Measurements from ENCODE around the gene SMIM41. TPM values are rescaled to one million over a fixed set of nuclear protein-coding genes. Genes with fewer than 3 reads are reported as not detected.
A peak's percentile ranks its signal among the peaks of the same experiment; 100 is the strongest.

Gene SMIM41
- total and polyA plus RNA-seq, 11 donors, result 0.08 to 0.65 (median 0.32) TPM; not detected in 6

DNA sequence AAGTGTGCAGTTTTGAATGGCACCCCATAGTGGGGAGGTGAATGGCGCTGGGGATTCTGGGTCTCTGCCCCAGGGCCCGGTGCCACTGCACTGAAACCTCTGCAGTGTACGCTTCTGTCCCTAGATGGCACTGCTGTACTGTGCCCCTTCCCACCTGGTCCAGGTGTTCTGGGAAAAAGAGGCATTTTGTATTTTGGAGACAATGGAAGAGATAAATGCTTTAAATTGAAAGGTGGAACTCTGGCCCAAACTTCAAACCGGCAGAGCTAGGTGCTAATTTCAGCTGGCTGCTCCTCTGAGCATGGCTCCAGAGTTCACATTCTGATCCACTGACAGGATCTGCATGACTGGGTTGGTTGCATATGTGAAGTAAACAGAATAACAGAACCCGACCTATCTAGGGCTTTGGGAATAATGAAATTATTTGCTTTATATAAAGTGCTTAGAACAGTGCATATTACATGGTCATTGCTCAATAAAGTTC, 60.1 kb downstream of the SMIM41 start:
- Histone ChIP-seq H3K4me3 (no peak overlapping the region), H3K27me3 (no peaks in the 10 kb centered on the region), H3K27ac (no peak overlapping the region), H3K4me1 (no peaks in the 10 kb centered on the region), H3K9me3 (no peaks in the 10 kb centered on the region), H3K36me3 (no peaks in the 10 kb centered on the region)
- ATAC-seq (peak in 2 of 4 donors; percentile 46 to 53), DNase-seq (peak in 1 of 5 donors; percentile 51)
- 28 to 53% (median 34%) methylated on average over 5 of the region's 5 CpGs for WGBS, 4 donors
- intact Hi-C loops (cut with DNase I), result no loop called here
- no peak for TF ChIP-seq POLR2A (IDR thresholded peaks at IDR 0.05)
- TF ChIP-seq, protein P1, sequence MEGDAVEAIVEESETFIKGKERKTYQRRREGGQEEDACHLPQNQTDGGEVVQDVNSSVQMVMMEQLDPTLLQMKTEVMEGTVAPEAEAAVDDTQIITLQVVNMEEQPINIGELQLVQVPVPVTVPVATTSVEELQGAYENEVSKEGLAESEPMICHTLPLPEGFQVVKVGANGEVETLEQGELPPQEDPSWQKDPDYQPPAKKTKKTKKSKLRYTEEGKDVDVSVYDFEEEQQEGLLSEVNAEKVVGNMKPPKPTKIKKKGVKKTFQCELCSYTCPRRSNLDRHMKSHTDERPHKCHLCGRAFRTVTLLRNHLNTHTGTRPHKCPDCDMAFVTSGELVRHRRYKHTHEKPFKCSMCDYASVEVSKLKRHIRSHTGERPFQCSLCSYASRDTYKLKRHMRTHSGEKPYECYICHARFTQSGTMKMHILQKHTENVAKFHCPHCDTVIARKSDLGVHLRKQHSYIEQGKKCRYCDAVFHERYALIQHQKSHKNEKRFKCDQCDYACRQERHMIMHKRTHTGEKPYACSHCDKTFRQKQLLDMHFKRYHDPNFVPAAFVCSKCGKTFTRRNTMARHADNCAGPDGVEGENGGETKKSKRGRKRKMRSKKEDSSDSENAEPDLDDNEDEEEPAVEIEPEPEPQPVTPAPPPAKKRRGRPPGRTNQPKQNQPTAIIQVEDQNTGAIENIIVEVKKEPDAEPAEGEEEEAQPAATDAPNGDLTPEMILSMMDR (IDR thresholded peaks at IDR 0.05), result peak; percentile 39 to 68 (median 50)

DNA sequence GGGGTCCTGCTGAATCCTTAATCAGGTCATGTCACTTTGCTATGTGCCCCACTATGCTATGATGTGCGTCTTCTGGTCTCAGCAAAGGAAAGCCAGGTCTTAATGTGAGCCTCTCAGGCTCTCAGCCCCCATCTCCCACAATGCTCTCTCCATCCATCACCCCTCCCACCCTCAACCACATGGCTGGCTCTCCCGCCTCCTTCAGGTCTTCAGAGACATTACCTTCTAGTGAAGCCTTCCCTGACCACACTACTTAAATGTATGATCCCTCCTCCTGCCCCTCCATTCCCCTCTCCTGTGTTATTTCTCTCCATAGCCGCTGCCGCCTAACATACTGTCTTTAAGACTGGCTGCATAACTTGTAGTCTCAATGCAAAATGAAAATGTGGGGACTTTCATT, 61.8 kb downstream of the SMIM41 start:
- 92 to 95% (median 93%) methylated on average over 4 of the region's 4 CpGs for WGBS, 4 donors
- no peak for TF ChIP-seq POLR2A (IDR thresholded peaks at IDR 0.05)
- TF ChIP-seq, protein P1 (IDR thresholded peaks at IDR 0.05), result no peak
- H3K4me3 ChIP-seq, result no peak overlapping the region
- no peak for ATAC-seq
- no peak for DNase-seq
- H3K9me3 ChIP-seq, result no peaks in the 10 kb centered on the region
- no peaks in the 10 kb centered on the region for H3K27me3 ChIP-seq
- peaks cover 0 to 6% (median 0%) of the 10 kb centered on the region in 12 donors for H3K4me1 ChIP-seq
- no peak overlapping the region for H3K27ac ChIP-seq
- intact Hi-C loops (cut with DNase I), result no loop called here
- H3K36me3 ChIP-seq, result no peaks in the 10 kb centered on the region

DNA sequence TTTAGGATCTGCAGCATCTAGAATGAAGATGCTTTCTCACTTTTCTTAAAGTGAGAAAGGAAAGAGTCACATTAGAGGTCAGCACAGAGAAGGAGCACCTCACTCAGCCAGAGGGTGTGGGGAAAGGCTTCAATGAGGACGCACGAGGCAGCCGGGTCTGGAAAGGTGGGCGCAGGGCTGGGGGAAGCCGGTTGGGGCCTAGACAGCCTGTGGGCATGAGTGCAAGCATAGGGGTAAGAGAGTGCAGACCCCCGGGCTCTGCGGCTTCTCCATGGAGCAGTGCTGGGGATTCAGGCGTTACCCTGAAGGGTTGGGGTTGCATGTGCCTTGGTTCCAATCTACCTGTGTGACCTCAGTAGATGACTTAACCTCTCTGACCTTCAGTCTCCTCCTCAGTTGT, 62.4 kb downstream of the SMIM41 start:
- intact Hi-C loops (cut with DNase I), result no loop called here
- peaks cover 2 to 11% (median 5%) of the 10 kb centered on the region in 12 donors for H3K4me1 ChIP-seq
- no peak overlapping the region for H3K27ac ChIP-seq
- DNase-seq, result peak in 1 of 5 donors; percentile 50
- 87 to 94% (median 93%) methylated on average over 8 of the region's 8 CpGs for WGBS, 4 donors
- H3K27me3 ChIP-seq, result no peaks in the 10 kb centered on the region
- no peak for ATAC-seq
- no peaks in the 10 kb centered on the region for H3K36me3 ChIP-seq
- H3K4me3 ChIP-seq, result no peak overlapping the region
- no peak for TF ChIP-seq POLR2A (IDR thresholded peaks at IDR 0.05)
- TF ChIP-seq, protein P1 (IDR thresholded peaks at IDR 0.05), result no peak
- no peaks in the 10 kb centered on the region for H3K9me3 ChIP-seq

DNA sequence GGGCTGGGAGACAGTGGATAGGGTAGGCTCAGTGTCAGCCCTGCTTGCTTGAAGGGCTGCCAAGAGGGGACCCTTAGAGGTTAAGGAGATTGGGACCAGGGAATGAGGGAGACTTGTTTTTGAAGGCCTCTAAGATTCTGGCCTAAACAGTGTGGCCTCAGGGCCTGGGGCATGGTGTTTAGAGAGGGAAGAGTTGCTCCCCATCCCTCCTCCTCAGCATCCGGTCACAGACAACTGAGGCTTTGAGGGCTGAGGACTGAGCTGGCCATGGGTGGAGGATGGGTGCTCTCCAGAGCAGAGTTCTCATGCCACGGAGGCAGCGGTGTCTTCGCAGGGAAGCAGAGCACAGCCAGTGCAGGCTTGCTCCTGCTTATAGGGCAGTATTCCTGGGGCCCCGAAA, 62.9 kb downstream of the SMIM41 start:
- ATAC-seq, result no peak
- Histone ChIP-seq H3K36me3 (no peaks in the 10 kb centered on the region), H3K27me3 (no peaks in the 10 kb centered on the region), H3K9me3 (no peaks in the 10 kb centered on the region), H3K4me3 (no peak overlapping the region), H3K4me1 (peaks cover 4 to 17% (median 10%) of the 10 kb centered on the region in 12 donors), H3K27ac (no peak overlapping the region)
- DNase-seq, result peak in 1 of 5 donors; percentile 17
- intact Hi-C loops (cut with DNase I), result no loop called here
- TF ChIP-seq, protein P1 (IDR thresholded peaks at IDR 0.05), result no peak
- TF ChIP-seq POLR2A (IDR thresholded peaks at IDR 0.05), result no peak
- WGBS, 4 donors, result 85 to 100% (median 92%) methylated on average over 2 to 5 of the region's 5 CpGs
